IPS-18c (cell line): ENCODE measurements around the gene CCDC43.
"Not testable (repeated sequence)": the region's sequence is repeated elsewhere in the genome, so short reads cannot be mapped to it uniquely, and the experiment has no call there.

Source experiments
- H3K4me3 ChIP-seq: 2 replicates; pipeline ENCODE4 v1.7.0; 2013; ENCODE audit warnings: low read depth, mild to moderate bottlenecking, low read length, moderate library complexity; ENCODE audit not compliant: insufficient read depth
- H3K9me3 ChIP-seq: one replicate; pipeline ENCODE4 v1.6.1; 2013; ENCODE audit warnings: mild to moderate bottlenecking, low read length, moderate library complexity; ENCODE audit not compliant: control insufficient read depth, insufficient read depth

CCDC43 gene

DNA sequence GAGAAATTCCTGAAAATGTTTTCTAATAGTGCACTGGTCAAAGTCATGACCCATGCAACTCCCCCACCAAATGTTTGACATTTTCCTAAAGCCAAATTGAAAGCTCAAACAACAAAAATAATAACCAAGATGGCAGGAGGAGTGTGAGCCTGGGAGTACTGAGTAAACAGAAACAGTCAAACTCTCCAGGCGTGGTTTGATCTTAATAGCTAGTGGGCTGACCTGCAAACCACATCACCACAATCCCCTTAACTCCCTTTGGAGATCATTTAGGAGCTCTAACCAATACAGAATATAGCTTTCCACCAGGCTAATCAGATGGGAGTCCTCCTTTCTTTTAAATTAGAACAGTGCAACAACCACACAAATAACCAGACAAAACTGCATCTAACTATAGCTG, 52.5 kb downstream of the CCDC43 start:
- H3K4me3 ChIP-seq, result no peak overlapping the region
- no peaks in the 10 kb centered on the region for H3K9me3 ChIP-seq

DNA sequence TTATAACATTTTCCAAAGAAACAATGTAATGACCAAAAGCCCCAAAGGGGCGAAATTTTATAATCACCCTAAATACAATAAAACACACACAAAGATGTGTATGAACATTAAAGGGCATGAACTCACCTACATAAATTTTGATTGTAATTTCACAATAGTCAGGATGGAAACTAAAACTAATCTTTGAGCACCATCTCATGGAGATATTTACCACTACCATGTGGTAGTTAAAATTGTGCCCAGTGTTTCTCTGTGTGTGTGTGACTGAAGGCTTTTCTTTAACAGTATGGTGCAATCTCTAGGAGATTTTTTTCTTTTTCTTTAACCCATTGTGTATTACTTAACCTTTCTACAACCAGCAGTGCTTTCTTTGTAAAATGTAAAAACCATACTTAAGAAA, 53.0 kb downstream of the CCDC43 start:
- no peaks in the 10 kb centered on the region for H3K9me3 ChIP-seq
- H3K4me3 ChIP-seq, result no peak overlapping the region

DNA sequence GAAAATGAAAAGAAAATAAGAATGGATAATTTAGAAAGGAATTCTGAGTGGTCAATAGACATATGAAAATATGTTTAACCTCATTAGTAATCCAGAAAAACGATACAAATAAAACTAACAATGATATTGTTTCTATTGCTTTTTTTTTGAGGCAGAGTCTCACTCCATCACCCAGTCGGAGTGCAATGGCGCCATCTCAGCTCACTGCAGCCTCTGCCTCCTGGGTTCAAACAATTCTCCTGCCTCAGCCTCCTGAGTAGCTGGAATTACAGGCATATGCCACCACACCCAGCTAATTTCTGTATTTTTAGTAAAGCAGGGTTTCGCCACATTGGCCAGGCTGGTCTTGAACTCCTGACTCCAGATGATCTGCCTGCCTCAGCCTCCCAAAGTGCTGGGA, 55.2 kb downstream of the CCDC43 start:
- not testable (repeated sequence) for H3K9me3 ChIP-seq, H3K4me3 ChIP-seq

DNA sequence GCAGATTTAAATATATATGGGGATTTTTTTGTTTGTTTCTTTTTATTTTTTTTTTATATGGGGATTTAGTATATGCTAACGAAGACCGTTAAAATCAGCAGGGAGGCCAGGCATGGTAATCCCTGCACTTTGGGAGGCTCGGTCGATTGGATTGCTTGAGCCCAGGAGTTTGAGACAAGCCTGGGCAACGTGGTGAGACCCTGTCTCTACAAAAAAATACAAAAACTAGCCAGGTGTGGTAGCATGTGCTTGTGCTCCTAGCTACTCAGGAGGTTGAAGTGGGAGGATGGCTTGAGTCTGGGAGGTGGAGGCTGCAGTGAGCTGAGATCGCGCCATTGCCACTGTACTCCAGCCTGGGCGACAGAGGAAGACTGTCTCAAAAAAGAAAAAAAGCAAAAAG, 55.6 kb downstream of the CCDC43 start:
- no peak overlapping the region for H3K4me3 ChIP-seq
- H3K9me3 ChIP-seq, result no peaks in the 10 kb centered on the region

DNA sequence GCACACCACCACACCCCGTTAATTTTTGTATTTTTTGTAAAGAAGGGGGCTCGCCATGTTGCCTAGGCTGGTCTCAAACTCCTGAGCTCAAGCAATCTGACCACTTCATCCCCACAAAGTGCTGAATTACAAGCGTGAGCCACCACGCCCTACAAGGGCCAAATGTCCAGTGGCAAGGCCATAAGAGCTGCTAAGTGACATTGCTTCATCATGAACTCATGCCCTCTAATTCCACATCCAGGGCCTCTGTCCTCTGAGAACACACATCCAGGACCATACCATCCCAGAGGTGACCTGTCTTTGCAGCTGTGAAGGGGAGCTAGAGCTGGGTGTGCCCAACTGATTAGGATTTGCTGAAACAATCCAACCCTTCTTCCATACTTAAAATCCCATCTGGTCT, 58.9 kb downstream of the CCDC43 start:
- H3K9me3 ChIP-seq, result no peaks in the 10 kb centered on the region
- H3K4me3 ChIP-seq, result no peak overlapping the region

DNA sequence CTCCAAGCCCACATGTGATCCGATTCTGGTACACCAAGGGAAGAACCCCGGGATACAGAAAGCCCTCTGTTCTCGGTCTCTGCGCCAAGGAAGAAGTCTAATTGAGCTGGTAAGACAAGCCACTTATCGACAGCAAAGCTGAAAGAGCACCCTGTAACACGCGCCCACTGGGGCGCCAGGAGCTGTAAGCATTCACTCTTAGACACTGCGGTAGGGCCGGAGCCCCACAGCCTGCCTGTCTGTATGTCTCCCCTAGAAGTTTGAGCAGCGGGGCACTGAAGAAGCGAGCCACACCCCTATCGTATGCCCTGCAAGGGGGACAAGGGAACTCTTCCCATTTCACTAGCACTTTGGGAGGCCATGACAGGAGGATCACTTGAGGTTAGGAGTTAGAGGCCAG, 60.3 kb downstream of the CCDC43 start:
- Histone ChIP-seq H3K9me3 (no peaks in the 10 kb centered on the region), H3K4me3 (no peak overlapping the region)

DNA sequence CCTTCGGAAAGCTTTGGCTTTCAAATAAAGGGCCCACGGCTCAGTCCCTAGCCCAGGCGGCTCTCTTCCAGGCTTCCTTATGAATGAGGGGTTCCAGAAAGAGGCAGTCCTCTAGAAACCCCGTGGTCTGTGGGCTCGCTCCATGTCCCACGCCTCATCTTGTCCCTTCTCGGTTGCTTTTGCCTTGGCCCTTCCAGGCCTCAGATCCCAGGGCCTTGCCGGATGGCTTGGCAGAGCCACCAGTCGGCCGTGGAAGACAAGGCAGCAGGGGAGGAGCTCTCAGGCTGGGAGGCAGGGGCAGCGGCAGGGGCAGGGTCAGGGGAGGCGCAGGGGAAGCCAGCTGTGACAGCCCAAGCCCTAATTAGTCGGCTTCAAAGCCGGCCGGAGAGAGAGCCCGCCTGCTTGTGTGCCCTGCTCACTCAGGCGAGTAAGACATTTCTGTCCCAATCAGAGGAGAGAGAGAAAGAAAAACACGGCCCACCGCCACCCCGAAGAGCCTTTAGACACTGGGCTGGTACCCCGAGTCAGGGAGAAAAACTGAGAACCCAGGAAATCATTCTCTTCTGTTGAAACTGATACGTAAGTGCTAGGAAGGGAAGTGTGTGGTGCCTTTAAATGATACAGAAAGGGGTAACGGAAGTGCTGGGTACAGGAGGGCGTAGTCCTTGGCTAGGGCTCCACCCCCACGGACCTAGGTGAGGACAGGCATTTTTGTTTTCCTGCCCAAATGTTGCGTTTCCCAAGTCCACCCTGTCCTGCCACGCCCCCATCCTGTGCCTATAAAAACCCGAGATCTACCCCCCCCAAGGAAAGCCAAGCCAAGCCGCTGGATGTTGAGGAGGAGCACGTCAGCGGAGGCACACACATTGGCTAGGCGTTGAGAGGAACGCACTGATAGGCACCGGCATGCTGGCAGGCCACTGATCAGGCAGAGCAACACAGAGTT, 61.1 kb downstream of the CCDC43 start:
- Histone ChIP-seq H3K9me3 (no peaks in the 10 kb centered on the region), H3K4me3 (no peak overlapping the region; the same call in 1 of the 2 replicates)

DNA sequence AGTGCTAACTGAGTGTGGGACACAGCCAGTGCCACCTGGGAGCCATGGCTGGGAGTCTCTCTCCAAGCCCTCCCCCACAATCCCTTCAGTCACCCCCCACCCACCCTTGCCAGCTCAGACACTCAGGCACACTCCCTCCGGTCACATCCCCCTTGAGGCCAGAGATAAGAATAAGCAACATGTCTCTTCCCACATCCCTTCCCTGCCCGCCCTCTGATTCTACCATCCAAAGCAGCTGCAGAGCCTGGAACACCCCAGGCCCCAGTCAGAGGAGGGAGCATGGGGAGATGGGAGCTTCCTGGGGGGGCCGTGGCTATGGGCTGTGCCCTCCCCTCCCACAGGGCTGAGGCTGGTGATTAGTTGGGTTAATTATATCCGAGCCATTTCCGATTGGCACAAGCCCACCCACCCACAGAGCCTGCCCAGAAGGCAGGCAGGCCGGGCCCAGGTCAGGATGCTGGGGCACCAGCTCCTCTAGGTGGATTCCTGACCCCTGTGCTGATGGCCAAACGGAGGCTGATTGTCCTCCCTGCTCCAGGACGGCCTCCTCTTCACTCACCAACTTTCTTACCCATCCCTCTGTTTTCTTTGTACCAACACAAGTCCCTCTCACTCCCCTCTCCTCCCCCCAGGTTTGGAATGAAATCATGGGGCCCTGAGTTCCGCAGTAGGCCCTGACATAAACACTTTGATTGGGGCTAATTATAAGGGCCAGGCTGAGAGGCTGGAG, 61.9 kb downstream of the CCDC43 start:
- Histone ChIP-seq H3K4me3 (no peak overlapping the region), H3K9me3 (no peaks in the 10 kb centered on the region)
